ENCODE results near the gene CFAP74.
"Not testable (repeated sequence)": the region's sequence is repeated elsewhere in the genome, so short reads cannot be mapped to it uniquely, and the experiment has no call there.

The CFAP74 gene

DNA sequence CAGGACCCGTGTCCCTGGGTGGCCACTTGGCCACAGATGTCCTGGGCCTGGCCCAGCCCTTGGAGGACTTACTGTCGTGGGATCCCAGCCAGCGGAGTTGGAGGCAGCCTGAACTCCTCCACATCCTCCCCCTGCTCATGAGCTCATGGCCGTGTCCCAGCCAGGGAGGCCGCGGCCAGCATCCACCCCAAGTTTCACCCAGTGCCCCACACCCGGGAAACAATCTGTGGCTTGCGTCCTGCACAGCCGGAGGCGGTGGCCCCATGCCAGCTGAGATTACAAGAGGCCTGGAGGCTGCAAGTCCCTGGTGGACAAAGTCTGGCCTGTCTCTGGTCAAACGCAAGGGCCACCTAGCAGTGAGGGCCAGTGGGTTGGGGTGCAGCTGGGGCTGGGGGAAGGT lies 57.0 kb downstream of the CFAP74 start:
- no peak for DNase-seq

DNA sequence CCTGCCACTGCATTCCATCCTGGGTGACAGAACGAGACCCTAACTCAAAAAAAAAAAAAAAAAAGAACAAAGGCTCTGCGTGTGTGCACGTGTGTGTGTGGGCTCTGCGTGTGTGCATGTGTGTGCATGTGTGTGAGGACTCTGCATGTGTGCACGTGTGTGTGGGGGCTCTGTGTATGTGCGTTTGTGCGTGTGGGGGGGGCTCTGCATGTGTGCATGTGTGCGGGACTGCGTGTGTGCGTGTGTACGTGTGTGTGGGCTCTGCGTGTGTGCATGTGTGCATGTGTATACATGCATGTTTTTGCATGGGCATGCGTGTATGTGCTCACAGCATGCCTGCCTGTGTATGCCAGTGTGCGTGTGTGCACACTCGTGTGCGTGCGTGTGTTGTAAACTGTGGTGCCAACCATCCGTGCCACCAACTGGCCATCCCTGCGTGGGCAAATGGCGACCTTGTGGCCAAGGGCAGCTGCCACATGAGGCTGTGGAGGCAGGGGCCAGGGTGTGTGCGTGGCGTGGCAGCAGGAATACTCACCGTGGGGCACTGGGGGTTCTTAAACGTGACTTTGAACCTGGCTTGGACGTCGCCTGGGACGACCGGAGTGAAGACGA lies 57.7 kb downstream of the CFAP74 start:
- DNase-seq = no peak

DNA sequence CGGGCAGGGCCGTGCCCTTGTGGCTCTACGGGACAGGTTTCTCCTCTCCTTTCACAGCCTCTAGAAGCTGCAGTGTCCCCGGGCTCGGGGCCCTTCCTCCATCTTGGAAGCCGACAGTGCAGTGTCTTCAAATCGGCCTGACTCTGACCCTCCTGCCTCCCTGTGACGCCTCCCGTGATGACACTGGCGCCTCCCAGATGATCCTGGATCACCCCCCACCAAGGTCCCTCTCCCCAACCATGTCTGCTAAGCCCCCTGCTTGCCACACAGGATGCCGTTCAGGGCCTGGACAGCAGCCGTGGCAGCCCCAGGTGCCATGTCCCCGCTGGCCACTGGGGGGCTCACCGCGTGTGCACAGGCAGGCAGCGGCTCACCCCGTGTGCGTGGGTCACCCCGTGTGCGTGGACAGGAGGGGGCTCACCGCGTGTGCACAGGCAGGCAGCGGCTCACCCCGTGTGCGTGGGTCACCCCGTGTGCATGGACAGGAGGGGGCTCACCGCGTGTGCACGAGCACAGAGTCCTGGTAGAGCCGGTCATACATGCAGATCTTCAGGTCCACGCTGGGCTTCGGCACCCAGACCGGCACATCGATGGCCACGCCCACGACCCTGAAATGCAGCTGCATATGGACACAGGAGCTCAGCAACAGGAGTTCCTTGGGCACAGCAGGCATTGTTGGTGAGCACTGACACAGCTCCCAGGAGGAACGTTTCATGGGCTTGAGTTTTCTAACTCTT lies 59.6 kb downstream of the CFAP74 start:
- DNase-seq = peak; percentile 30

DNA sequence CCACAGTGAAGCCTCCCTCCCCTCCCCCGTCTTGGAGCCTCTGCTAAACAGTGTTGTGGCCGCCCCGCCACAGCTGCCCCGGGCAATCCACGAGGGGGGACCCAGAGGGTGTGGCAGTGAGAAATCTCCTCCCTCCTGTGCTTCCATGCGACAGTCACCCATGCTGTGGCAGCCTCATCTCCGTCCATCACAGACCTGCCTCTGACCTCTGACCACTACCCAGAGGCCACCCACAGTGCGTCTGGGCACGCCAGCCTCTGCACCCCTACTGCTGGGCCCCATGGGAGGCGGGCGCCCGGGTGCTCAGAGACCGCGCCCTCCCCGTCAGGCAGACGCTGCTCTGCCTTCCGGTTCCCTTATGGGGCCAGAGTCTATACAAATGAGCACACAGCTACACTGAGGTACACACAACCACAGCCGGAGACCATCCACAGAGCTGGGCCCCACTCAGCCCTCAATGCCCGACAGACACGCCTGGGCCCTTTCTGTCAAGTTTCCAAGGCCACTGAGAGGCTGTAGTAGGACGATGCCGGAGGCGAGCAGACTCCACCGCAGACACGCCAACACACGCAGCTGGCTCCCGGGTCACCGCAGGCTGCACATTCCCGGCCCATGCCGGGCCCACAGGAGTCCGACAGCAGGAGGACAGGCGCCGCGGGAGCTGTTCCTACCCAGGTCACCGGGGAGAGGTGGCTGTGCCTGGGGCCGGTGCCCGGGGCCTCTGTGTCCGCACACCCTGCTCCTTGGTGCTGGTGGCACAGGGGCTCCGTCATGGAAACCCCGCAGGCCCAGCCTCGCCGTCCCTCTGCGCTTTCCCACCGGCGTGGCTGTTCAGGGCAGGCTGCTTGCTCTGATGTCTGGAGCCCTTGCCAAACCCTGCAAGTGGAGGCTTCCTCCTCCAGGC lies 60.6 kb downstream of the CFAP74 start:
- no peak for DNase-seq

DNA sequence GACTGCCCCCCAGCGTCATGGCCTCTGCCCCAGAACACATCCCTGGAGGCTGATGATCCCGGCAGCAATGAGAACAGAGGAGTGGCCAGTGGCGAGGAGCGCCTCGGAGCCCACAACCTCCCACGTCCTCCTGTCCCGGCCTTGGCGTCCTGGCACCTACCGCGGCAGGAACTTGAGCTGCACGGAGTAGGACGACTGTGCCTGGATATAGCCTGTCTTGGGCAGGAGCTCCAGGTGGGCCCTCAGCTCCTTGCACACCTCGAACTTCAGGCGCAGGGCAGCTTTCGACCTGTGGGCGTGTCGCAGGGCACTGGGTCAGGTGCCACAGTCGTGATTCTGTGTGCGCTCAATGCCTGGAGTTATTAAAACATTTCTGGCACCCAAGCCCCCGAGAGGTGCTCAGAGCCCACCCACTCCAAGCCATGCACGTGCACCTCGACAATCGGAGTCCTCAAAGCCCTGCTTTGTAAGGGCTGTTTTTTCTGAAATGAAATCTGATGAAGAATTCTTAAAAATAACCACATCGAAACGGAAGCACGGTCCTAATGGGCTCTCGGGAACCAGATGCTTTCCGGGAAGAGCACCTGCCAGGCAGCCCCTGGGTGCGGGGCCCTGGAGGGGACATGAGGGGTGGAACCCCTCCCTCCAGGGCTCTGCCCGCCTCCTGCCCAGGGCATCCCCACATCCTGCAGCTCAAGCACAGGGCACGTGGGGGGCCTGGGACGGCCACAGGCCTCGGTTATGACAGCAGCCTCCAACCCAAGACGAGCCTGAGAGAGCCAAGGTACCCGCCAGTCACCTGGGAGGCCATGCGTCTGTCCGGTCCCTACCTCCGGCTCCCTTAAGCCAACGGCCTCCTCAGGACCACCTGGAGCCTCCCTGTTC lies 61.5 kb downstream of the CFAP74 start:
- no peak for DNase-seq

DNA sequence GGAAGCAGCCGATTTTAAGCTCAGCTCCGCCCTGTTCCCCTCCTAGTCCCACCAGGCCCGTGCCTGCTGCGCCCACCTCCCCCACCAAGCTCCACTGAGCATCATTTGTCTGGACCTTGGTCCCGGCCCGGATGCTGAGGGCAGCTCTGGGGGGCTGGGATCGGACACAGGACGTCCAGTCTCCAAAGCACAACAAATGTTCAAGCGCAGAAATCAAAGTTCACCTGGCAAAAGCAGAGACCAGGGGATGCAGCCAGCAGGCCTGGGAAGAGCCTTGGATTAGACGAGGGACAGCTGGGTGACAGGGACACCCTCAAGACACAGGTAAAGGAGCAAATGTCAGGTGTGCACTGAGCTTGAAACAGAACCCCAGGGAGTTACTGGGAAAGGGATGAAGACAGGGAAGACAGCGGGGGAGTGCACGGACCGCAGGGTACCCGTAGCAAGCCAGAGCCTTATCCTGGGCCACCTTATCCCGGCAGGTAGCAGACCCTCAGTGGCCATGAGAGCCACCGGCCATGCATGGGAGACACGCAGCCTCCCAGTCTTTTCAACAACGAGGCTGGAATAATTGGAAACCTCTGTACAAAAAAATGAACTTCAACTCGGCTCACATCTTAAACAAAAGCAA lies 62.3 kb downstream of the CFAP74 start:
- DNase-seq = no peak

DNA sequence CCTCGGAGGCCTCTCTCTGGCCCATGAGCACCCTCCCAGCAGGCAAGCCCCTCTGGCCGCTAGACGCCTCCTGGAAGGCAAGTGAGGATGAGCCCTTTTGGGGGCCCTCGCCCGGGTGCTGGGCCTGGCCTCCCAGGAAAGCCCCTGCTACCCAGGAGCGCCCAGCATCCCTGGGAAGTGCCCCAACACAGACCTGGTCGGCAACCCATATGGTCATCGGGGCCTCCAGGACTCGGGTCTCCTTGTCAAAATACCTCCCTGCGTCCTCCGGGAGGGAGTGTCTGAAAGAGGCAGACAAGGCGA lies 63.5 kb downstream of the CFAP74 start:
- DNase-seq = no peak

DNA sequence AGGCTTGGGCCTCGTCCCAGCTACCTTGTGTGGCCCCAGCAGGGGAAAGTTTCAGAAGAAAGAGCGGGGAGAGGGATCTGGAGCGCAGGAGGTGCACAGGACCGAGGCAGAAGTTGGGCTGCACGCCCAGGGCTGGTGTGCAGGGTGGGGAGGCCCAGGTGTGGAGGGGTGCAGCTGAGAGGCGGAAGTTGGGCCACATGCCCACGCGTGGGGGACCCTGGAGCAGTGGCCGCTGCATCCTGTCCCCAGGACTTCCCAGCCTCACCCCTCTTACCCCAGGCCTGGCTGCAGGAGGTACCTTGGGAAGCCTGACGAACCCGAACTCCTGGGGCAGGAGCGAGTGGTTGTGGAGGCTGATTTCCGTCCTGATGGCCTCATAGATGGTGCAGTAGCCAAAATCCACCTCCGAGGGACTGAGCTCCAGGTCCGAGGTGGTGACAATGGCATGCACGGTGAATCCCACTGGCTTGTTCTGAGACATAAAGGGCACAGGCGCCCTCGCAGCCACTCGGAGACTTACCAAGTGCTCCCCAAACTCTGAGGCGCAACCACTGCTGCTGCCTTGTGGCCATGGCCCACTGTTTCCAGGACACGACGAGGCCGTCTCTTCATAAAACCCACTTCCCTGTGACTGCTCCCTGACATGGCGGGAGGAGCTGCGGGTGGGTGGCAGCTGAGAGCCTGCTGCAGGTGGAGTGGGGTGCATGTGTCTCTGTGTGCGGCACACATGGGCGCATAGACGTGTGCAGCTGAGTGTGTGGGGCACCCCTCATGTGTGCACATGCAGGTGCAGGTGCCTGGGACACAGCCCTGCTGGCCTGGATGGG lies 64.1 kb downstream of the CFAP74 start:
- no peak for DNase-seq

DNA sequence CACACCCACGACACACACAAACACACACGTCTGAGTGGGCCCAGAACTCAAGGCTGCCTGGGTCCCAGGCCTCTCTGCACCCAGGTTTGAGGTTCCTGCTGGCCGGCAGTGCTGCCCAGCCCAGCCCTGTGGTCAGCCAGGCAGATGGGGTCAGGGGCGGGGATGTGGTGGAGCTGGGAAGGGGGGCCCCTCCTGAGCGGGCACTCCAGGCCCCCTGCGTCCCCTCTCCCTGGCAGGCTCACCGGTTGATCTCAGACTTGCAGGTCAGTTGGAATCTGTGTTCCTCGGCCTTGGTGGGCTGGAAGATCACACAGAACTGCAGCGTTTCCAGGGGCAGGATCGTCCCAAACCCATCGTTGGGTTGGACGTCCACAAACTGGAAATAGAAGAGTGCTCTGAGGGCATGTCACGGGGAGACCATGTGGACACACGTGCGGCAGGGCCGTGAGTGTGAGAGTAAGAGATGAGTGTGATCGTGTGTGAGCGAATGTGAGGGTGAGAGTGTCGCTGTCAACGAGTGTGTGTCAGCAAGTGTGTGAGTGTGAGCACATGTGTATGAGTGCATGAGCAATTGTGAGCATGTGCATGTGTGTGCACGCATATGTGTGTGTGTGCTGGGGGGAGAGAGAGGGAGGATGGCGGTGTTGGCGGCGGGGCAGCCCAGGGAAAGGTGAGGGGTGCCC lies 64.8 kb downstream of the CFAP74 start:
- no peak for DNase-seq

DNA sequence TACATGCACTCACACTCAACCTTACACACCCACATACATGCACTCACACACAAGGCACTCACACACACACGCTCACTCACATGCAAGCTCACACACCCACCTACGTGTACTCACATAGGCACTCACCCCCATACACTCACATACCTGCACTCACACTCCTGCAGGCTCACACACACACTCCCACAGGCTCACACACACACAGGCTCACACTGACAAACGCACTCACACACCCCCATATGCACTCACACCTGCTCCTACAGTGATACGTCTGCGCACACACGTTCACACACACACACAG lies 65.4 kb downstream of the CFAP74 start:
- no peak for DNase-seq

DNA sequence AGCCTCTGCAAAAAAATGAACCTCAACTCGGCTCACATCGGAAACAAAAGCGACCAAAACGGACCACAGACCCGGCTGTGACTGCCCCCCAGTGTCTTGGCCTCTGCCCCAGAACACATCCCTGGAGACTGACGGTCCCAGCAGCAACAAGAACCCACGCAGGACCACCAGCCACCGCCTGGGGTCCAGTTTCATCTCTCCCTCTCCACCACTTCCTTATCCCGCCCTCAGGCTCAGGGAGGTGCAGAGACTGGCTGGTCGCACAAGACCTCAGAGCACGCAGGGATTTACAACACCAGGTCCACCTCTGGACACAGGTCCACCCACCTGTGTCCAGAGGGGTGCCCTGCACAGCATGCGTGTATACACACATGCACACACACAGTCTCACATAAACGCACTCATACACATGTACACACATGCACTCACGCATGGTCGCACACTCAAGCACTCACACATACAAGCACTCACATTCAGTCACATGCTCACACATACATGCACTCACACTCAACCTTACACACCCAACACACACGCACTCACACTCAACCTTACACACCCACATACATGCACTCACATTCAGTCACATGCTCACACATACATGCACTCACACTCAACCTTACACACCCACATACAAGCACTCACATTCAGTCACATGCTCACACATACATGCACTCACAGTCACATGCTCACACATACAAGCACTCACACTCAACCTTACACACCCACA lies 65.9 kb downstream of the CFAP74 start:
- DNase-seq = no peak

DNA sequence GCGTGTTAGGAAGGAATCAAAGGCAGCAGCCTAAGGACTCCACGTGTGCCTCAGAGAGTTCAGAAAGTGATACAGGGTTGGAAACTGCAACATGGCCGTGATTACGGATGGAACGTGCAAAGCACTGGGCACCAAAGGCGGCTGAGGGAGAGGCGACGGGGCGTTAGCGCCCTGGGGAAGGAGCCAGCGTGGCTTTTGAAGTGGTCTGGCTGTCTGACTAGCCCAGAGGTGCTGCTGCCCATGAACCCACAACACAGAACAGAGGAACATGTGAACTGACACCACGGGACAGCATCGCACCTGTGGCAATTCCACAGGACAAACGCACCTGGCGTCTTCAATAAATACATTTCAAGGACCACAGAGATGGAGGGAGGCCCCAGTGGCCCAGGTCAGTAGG lies 66.5 kb downstream of the CFAP74 start:
- no peak for DNase-seq

DNA sequence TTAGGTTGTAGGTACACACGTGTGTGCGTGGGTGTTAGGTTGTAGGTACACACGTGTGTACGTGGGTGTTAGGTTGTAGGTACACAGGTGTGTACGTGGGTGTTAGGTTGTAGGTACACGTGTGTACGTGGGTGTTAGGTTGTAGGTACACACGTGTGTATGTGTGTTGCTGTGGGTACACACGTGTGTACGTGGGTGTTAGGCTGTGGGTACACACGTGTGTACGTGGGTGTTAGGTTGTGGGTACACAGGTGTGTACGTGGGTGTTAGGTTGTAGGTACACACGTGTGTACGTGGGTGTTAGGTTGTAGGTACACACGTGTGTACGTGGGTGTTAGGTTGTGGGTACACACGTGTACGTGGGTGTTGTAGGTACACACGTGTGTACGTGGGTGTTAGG lies 68.7 kb downstream of the CFAP74 start:
- not testable (repeated sequence) for DNase-seq

DNA sequence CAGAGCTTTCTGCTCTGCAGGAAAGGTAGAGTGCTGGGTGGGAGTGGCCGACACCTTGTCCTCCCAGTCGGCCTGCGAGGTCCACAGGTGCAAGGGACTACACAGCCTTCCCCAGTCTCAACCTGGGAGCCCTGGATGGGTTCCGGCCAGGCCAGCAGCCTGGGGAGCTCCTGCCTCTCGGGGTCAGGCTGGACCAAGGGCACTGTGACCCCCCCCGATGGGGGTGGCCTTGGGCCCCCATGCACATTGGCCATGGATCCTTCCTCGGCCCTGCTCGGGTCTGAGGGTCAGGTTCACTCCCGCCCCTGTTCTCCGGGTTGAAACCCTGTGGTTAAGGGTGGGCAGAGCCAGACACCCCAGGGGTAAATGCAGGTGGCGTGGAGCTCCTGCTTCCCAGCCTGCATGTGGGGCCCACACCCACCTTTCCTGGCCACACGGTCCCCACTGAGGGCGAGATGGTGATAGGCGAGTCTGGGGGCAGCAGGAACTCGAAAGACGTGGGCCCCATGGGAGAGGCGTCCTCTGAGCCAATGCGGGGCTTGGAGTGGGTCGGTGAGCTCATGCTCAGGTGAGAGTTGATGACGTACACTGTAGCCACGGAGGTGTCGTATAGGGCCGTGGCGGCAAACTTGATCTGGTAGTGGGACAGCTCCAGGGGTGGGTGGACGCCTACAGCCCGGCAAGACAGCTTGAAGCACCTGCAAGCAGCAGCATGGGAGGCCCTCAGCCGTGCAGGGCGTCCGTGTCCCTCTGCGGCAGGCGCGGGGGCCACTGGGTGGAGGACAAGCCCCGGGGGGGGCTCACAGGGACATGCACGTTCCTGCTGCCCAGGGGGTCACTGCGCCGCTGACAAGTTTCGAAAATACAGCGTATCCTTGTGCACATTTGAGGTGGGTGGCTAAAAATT lies 73.7 kb downstream of the CFAP74 start:
- no peak for DNase-seq

DNA sequence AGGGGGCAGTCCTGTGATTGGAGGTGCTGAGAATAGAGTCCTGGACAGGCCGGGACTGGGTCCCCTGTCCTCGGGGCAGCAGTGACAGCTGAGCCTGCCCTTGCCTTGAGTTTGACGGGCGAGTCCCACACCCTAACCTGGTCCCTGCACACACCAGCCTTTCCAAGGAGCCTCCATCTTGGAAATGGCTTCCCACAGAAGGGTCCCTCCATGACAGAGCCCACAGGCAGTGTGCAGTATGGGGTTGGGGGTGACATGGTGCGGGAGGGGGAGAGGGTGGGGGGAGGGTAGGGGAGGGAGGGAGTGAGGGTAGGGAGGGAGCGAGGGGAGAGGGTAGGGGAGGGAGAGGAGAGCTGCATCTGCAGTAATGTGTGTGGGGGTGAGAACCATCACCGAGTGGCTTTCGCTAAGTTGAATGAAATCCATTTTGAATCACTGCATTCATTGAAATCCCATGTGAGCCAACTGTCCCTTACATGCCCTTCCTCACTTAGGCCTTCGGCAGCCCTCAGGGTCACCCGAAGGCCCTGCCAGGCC lies 74.4 kb downstream of the CFAP74 start:
- DNase-seq = no peak

DNA sequence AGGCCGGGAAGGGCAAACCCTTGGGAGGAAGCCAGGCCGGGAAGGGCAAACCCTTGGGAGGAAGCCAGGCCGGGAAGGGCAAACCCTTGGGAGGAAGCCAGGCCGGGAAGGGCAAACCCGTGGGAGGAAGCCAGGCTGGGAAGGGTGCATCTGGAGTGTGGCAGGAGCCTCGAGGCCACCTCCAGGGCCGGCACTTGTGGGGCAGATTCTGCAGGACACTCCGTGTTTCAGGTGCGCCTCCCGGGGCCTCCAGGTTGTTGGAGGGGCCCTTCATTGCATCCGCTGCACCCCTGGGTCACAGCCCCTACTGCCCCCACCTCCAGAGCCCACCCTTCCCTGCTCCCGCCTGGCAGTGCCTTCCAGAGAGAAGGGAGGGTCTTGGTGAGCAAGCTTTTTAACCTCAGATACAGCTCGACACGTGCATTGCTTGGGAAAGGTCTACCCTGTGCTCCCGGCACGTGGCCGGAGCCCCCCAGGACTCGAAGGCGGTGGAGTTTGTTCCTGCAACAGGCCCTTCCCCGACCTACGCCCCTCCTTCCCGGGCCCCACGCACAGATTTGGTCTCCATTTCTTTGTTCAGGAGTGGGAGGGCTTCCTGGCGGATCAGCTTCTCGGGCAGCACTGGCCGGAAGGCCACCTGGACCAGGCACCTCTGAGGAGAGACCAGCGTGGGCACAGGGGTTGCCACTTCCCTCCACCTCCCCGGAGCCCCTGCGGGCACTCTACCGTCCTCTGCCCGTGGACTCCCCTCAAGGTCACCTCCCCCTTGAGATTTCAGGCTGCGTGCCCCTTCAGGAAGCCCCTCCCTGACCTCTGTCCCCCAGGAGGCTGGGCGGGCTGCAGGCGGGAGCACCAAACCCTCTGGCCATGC lies 75.1 kb downstream of the CFAP74 start:
- DNase-seq = no peak

DNA sequence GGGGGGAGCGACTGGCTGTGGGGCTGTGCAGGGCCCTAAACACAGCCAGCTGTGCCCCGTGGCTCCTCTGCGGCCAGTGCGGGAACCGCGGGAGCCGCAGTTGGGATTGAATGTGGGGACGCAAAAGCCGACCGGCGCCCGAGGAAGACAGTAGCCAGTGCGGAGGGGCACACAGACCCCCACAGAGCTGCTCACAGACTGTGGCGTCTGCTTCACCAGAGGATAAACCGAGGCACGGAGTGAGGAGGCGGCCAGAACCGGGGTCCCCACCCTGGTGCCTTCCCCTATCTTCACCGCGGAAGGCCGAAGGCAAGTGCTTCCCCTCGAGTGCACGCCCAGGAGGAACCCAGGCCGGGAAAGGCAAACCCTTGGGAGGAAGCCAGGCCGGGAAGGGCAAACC lies 75.8 kb downstream of the CFAP74 start:
- no peak for DNase-seq

All from NCI-H2171 treated with DMSO at 0.1 percent for 48 hours (cell line).